ENCODE data around the gene SLC25A45.

SLC25A45 gene

DNA sequence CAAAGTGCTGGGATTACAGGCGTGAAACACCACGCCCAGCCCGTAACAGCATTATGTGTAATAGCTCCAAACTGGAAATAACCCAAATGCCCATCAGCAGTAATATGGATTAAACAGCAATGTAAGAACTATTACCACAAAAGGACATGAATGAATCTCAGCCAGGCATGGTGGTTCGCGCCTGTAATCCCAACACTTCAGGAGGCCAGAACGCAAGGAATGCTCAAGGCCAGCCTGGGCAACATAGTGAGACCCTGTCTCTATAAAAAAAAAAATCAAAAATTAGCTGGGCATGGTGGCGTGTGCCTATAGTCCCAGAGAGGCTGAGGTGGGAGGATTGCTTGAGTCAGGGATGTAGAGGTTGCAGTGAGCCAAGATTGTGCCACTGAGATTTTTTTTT is 51.9 kb downstream of the SLC25A45 start:
- TF ChIP-seq, protein P1, sequence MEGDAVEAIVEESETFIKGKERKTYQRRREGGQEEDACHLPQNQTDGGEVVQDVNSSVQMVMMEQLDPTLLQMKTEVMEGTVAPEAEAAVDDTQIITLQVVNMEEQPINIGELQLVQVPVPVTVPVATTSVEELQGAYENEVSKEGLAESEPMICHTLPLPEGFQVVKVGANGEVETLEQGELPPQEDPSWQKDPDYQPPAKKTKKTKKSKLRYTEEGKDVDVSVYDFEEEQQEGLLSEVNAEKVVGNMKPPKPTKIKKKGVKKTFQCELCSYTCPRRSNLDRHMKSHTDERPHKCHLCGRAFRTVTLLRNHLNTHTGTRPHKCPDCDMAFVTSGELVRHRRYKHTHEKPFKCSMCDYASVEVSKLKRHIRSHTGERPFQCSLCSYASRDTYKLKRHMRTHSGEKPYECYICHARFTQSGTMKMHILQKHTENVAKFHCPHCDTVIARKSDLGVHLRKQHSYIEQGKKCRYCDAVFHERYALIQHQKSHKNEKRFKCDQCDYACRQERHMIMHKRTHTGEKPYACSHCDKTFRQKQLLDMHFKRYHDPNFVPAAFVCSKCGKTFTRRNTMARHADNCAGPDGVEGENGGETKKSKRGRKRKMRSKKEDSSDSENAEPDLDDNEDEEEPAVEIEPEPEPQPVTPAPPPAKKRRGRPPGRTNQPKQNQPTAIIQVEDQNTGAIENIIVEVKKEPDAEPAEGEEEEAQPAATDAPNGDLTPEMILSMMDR (IDR thresholded peaks at IDR 0.05; ENCODE audit: insufficient read depth, low read depth, low read length, missing control alignments) = no peak
- DNase-seq (ENCODE audit: low read depth) = no peak
- H3K4me3 ChIP-seq (ENCODE audit: low read length) = no peak overlapping the region

DNA sequence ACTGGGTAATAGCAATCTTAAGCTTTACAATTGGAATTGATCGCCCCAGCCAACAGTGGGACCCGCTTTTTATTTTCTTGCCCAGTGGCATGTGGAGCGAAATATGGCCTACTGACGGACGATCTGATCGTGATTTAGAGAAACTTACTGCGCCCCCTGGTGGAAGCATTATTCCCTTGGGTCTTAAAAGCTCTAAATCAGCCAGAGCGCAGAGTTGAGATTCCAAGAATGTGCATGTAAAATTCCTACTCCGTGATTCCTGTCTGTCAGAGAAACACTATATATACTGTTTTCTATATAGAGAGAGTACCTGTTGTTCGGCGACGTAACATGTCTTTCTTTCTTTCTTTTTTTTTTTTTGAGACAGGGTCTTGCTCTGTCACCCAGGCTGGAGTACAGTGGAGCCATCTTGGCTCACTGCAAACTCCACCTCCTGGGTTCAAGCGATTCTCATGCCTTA is 52.5 kb downstream of the SLC25A45 start:
- H3K4me3 ChIP-seq (ENCODE audit: low read length) = no peak overlapping the region
- peak; percentile 93 for DNase-seq (ENCODE audit: low read depth)
- TF ChIP-seq, protein P1 (IDR thresholded peaks at IDR 0.05; ENCODE audit: insufficient read depth, low read depth, low read length, missing control alignments) = peak; percentile 69

GRCh38 chr11:65329478-65329877 is 53.0 kb downstream of the SLC25A45 start:
- DNase-seq (ENCODE audit: low read depth) = no peak
- TF ChIP-seq, protein P1 (IDR thresholded peaks at IDR 0.05; ENCODE audit: insufficient read depth, low read depth, low read length, missing control alignments) = no peak
- no peak overlapping the region for H3K4me3 ChIP-seq (ENCODE audit: low read length)

DNA sequence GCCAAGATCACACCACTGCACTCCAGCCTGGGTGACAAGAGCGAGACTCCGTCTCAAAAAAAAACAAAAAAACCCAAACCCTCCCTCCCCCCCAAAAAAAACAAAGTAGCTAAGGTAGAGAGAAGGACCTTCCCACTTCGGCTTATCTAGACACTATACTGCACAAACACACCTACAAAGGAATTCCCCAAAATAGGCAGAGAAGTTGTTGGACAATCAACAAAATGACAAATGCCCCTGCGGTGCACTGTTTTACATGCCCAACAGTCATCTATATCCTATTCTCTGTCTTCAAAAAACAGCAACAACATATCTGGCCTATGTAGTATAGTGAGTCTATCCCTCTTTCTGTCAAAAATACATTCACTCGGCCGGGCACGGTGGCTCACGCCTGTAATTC is 55.4 kb downstream of the SLC25A45 start:
- H3K4me3 ChIP-seq (ENCODE audit: low read length) = no peak overlapping the region
- TF ChIP-seq, protein P1 (IDR thresholded peaks at IDR 0.05; ENCODE audit: insufficient read depth, low read depth, low read length, missing control alignments) = no peak
- no peak for DNase-seq (ENCODE audit: low read depth)

DNA sequence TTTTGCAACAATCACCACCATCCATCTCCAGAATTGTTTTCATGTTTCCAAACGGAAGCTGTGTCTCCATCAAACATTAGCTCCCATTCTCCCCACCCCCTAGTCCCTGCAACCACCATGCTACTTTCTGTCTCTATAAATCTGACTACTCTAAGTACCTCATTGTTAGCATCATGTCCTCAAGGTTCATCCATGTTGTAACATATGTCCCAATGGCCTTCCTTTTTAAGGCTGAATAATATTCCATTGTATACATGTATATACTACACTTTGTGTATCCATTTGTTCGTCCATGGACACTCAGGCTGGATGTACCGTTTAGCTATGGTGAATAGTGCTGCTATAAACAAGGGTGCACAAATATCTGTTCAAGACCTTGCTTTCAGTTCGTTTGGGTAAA is 57.0 kb downstream of the SLC25A45 start:
- no peak overlapping the region for H3K4me3 ChIP-seq (ENCODE audit: low read length)
- TF ChIP-seq, protein P1 (IDR thresholded peaks at IDR 0.05; ENCODE audit: insufficient read depth, low read depth, low read length, missing control alignments) = no peak
- DNase-seq (ENCODE audit: low read depth) = no peak

All from epithelial cell of esophagus (primary cell).